ENCODE data around the gene MDM4. TPM values are rescaled to one million over a fixed set of nuclear protein-coding genes. Genes with fewer than 3 reads are reported as not detected.

MDM4 gene
- 37.6 and 40.5 TPM in 2 replicates for total RNA-seq

GRCh38 chr1:204516180-204516879, at the start of gene MDM4:
TSS of gene MDM4 (plus strand) at chr1:204516406. CDS start at chr1:204525519, 9,113 bp downstream.

GRCh38 chr1:204494281-204495077, 21.7 kb upstream of the MDM4 start, which contains the start of gene PIK3C2B:
TSS of gene PIK3C2B (minus strand) at chr1:204494805. CDS start at chr1:204469802, 25,003 bp downstream.

Other genes starting within 250 kb of the MDM4 start
- 1.2 and 1.6 TPM in 2 replicates for gene PLEKHA6, start 156.5 kb upstream of the MDM4 start, total RNA-seq
- 29.1 and 33.1 TPM in 2 replicates for gene PPP1R15B, start 104.6 kb upstream of the MDM4 start, total RNA-seq
- gene PIK3C2B, start 21.6 kb upstream of the MDM4 start, total RNA-seq = 2.0 TPM in 2 replicates
- under 0.01 TPM in 1 of 2 replicates, not detected in the other for gene LRRN2, start 169.3 kb downstream of the MDM4 start, total RNA-seq

Measured in uterine smooth muscle cell (primary cell).